ENCODE data around the gene DNAI2. TPM values are rescaled to one million over a fixed set of nuclear protein-coding genes. Genes with fewer than 3 reads are reported as not detected.

Gene DNAI2
- total RNA-seq, 4 donors from 2014 or later, result 2.1 TPM; not detected in 3

GRCh38 chr17:74335529-74336062 is 61.6 kb downstream of the DNAI2 start:
- TF ChIP-seq POLR2A (IDR thresholded peaks at IDR 0.05) (no peak), CTCF (IDR thresholded peaks at IDR 0.05) (no peak)
- Histone ChIP-seq H3K36me3 (no peaks in the 10 kb centered on the region), H3K9me3 (no peaks in the 10 kb centered on the region), H3K27ac (no peak overlapping the region), H3K4me1 (no peaks in the 10 kb centered on the region), H3K27me3 (no peaks in the 10 kb centered on the region), H3K4me3 (no peak overlapping the region)
- intact Hi-C loops (cut with DNase I; ENCODE audit: low total_unique reads), result no loop called here
- DNase-seq, result no peak

- H3K27me3 ChIP-seq, result no peaks in the 10 kb centered on the region
- TF ChIP-seq CTCF (IDR thresholded peaks at IDR 0.05), result no peak
- no peak for TF ChIP-seq POLR2A (IDR thresholded peaks at IDR 0.05)
- H3K4me3 ChIP-seq, result no peak overlapping the region
- DNase-seq, result no peak
- H3K9me3 ChIP-seq, result no peaks in the 10 kb centered on the region
- H3K4me1 ChIP-seq, result no peaks in the 10 kb centered on the region
- H3K27ac ChIP-seq, result no peak overlapping the region
- intact Hi-C loops (cut with DNase I; ENCODE audit: low total_unique reads), result no loop called here
- H3K36me3 ChIP-seq, result no peaks in the 10 kb centered on the region
These were observed 62.3 kb downstream of the DNAI2 start for GRCh38 chr17:74336307-74336706.

GRCh38 chr17:74337834-74338500 is 63.9 kb downstream of the DNAI2 start:
- Histone ChIP-seq H3K9me3 (no peaks in the 10 kb centered on the region), H3K4me3 (no peak overlapping the region), H3K27ac (no peak overlapping the region), H3K27me3 (no peaks in the 10 kb centered on the region), H3K36me3 (no peaks in the 10 kb centered on the region), H3K4me1 (no peaks in the 10 kb centered on the region)
- DNase-seq, result no peak
- TF ChIP-seq POLR2A (IDR thresholded peaks at IDR 0.05), result no peak
- TF ChIP-seq CTCF (IDR thresholded peaks at IDR 0.05), result no peak
- intact Hi-C loops (cut with DNase I; ENCODE audit: low total_unique reads), result no loop called here

GRCh38 chr17:74339537-74340195 is 65.6 kb downstream of the DNAI2 start:
- Histone ChIP-seq H3K27me3 (no peaks in the 10 kb centered on the region), H3K36me3 (no peaks in the 10 kb centered on the region), H3K27ac (no peak overlapping the region), H3K4me1 (no peaks in the 10 kb centered on the region), H3K9me3 (no peaks in the 10 kb centered on the region), H3K4me3 (no peak overlapping the region)
- intact Hi-C loops (cut with DNase I; ENCODE audit: low total_unique reads), result no loop called here
- TF ChIP-seq CTCF (IDR thresholded peaks at IDR 0.05), result no peak
- TF ChIP-seq POLR2A (IDR thresholded peaks at IDR 0.05), result no peak
- no peak for DNase-seq

GRCh38 chr17:74340470-74341023 is 66.5 kb downstream of the DNAI2 start:
- Histone ChIP-seq H3K27ac (no peak overlapping the region), H3K9me3 (no peaks in the 10 kb centered on the region), H3K4me3 (no peak overlapping the region), H3K4me1 (no peaks in the 10 kb centered on the region), H3K27me3 (no peaks in the 10 kb centered on the region), H3K36me3 (no peaks in the 10 kb centered on the region)
- intact Hi-C loops (cut with DNase I; ENCODE audit: low total_unique reads), result no loop called here
- no peak for DNase-seq
- TF ChIP-seq POLR2A (IDR thresholded peaks at IDR 0.05), result no peak
- no peak for TF ChIP-seq CTCF (IDR thresholded peaks at IDR 0.05)

All from uterus (tissue), 4 donors.